ENCODE data around the gene HIGD1C. TPM values are rescaled to one million over a fixed set of nuclear protein-coding genes. Genes with fewer than 3 reads are reported as not detected.
"Not testable (repeated sequence)": the region's sequence is repeated elsewhere in the genome, so short reads cannot be mapped to it uniquely, and the experiment has no call there.

HIGD1C gene
- total RNA-seq (2021) = not detected in 2 replicates
- percentile 13 among the genes with signal in this experiment for Bru-seq, nascent RNA
- percentile 13 among the genes with signal in this experiment for BruChase-seq, experiment 1, labeled RNA remaining after a 2-hour chase
- BruChase-seq, experiment 2, labeled RNA remaining after a 6-hour chase = not detected
- long read RNA-seq = 0 reads

DNA sequence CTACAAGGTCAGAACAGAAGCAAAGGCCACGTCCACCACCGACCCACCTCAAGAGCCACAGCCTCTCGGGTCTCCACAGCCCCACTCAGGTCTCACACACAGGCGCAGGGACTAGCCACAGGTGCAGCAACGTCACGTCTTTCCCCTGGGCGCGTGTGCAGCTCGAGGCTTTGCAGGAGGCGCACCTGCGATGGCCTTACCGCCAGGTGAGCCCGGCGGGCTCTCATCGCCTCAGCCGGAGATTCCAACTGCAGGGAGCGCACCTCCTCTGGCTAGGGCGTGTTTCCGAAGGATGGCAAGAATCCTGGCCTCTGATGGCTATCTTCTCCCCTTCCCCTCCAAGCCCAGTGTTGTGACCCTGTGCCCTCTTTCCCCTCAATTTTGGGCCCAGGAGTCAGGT lies at the start of gene HIGD1C:
HIGD1C (plus strand) TSS at position 35 of the 400 bp plus-strand sequence. CDS start 1,455 bp downstream, outside the sequence.
- intact Hi-C loops (cut with micrococcal nuclease; ENCODE audit: unreplicated experiment) = no loop called here
- Histone ChIP-seq H3K4me1 (replicated peaks; ENCODE audit: insufficient read depth) (no peaks in the 10 kb centered on the region), H3K79me2 (ENCODE audit: low read depth) (no peaks in the 10 kb centered on the region), H3K4me2 (no peak within 1 kb of the TSS), H3K4me3 (no peak within 1 kb of the TSS), H3K27me3 (ENCODE audit: insufficient read depth, low read depth) (no peaks in the 10 kb centered on the region), H3K36me3 (ENCODE audit: low read depth) (no peaks in the 10 kb centered on the region), H2AFZ (no peak within 1 kb of the TSS), H4K20me1 (ENCODE audit: insufficient read depth) (no peaks in the 10 kb centered on the region), H3K27ac (no peak within 1 kb of the TSS), H3K9me2 (ENCODE audit: insufficient read depth) (no peaks in the 10 kb centered on the region), H3F3A (ENCODE audit: insufficient read depth, low read depth) (no peaks in the 10 kb centered on the region), H3K9me3 (ENCODE audit: insufficient read depth, low read depth) (no peaks in the 10 kb centered on the region)
- no TSS peak for BruUV-seq (replicated peaks)
- no peak for DNase-seq
- TF ChIP-seq EZH2 (IDR thresholded peaks at IDR 0.05; ENCODE audit: low read depth) = no peak
- TF ChIP-seq, protein P1, sequence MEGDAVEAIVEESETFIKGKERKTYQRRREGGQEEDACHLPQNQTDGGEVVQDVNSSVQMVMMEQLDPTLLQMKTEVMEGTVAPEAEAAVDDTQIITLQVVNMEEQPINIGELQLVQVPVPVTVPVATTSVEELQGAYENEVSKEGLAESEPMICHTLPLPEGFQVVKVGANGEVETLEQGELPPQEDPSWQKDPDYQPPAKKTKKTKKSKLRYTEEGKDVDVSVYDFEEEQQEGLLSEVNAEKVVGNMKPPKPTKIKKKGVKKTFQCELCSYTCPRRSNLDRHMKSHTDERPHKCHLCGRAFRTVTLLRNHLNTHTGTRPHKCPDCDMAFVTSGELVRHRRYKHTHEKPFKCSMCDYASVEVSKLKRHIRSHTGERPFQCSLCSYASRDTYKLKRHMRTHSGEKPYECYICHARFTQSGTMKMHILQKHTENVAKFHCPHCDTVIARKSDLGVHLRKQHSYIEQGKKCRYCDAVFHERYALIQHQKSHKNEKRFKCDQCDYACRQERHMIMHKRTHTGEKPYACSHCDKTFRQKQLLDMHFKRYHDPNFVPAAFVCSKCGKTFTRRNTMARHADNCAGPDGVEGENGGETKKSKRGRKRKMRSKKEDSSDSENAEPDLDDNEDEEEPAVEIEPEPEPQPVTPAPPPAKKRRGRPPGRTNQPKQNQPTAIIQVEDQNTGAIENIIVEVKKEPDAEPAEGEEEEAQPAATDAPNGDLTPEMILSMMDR (conservative IDR thresholded peaks at IDR 0.05) = no peak
- ChIA-PET POLR2A (ENCODE audit: unreplicated experiment) (no interaction called here), CTCF (no interaction called here)

DNA sequence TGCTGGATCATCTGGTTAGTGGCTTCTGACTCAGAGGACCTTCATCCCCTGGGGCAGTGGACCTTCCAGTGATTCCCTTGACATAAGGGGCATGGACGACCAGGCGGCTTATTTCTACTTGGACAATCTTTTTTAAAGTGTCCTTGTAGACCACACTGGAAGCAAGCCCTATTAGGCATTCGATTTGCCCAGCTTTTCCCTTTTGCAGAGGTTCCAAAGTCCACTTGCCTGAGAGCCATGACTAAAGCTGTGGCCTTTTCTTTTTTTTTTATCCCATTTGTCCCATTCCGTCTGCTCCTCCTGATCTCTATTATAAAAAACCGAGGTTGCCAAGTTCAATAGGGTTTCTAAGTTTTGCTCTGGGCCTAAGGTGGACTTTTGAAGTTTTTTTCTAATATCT lies 43.9 kb upstream of the HIGD1C start:
- H3F3A ChIP-seq (ENCODE audit: insufficient read depth, low read depth); CTCF ChIA-PET; H3K4me3 ChIP-seq; H3K4me1 ChIP-seq (replicated peaks; ENCODE audit: insufficient read depth); H3K4me2 ChIP-seq; H3K36me3 ChIP-seq (ENCODE audit: low read depth); H3K27ac ChIP-seq; POLR2A ChIA-PET (ENCODE audit: unreplicated experiment); DNase-seq; BruUV-seq (replicated peaks); H3K79me2 ChIP-seq (ENCODE audit: low read depth); H3K9me2 ChIP-seq (ENCODE audit: insufficient read depth); H4K20me1 ChIP-seq (ENCODE audit: insufficient read depth); intact Hi-C loops (cut with micrococcal nuclease; ENCODE audit: unreplicated experiment); H2AFZ ChIP-seq; H3K9me3 ChIP-seq (ENCODE audit: insufficient read depth, low read depth): not testable (repeated sequence)
- peaks cover 14% of the 10 kb centered on the region; the same call in 1 of the 2 replicates for H3K27me3 ChIP-seq (ENCODE audit: insufficient read depth, low read depth)

DNA sequence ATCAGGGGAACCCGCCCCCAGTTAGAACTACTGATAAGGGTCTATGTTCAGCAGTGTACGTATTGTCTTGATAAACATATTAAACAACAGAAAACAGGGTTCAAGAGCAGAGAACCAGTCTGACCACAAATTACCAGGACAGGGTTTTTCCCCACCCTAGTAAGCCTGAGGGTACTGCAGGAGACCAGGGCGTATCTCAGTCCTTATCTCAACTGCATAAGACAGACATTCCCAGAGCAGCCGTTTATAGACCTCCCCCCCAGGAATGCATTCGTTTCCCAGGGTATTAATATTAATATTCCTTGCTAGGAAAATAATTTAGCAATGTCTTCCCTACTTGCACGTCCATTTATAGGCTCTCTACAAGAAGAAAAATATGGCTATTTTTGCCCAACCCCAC lies 40.0 kb upstream of the HIGD1C start:
- H3K4me2 ChIP-seq; H3K79me2 ChIP-seq (ENCODE audit: low read depth); H2AFZ ChIP-seq; H3K36me3 ChIP-seq (ENCODE audit: low read depth); H3K4me3 ChIP-seq; BruUV-seq (replicated peaks); CTCF ChIA-PET; H3K4me1 ChIP-seq (replicated peaks; ENCODE audit: insufficient read depth); H3K9me3 ChIP-seq (ENCODE audit: insufficient read depth, low read depth); intact Hi-C loops (cut with micrococcal nuclease; ENCODE audit: unreplicated experiment); H3F3A ChIP-seq (ENCODE audit: insufficient read depth, low read depth); POLR2A ChIA-PET (ENCODE audit: unreplicated experiment); H3K9me2 ChIP-seq (ENCODE audit: insufficient read depth); H4K20me1 ChIP-seq (ENCODE audit: insufficient read depth); H3K27ac ChIP-seq; DNase-seq: not testable (repeated sequence)
- H3K27me3 ChIP-seq (ENCODE audit: insufficient read depth, low read depth) = peaks cover 14% of the 10 kb centered on the region; the same call in 1 of the 2 replicates

DNA sequence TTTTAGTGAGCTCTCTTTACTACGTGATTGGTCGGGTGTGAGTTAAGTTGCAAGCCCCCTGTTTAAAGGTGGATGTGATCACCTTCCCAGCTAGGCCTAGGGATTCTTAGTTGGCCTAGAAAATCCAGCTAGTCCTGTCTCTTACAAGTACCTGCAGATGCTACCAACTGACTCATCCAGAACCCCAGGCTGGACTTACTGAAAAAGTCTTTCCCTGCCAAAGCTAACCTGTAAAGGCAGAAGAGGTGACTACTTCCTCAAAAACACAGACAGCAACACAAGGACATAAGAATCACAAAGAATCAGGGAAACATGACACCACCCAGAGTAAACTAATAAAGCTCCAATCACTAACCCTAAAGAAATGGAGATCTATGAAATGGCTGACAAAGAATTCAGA lies 39.1 kb upstream of the HIGD1C start:
- Histone ChIP-seq H3K79me2 (ENCODE audit: low read depth) (no peaks in the 10 kb centered on the region), H3K9me3 (ENCODE audit: insufficient read depth, low read depth) (no peaks in the 10 kb centered on the region; the same call in 1 of the 2 replicates), H3K27me3 (ENCODE audit: insufficient read depth, low read depth) (peaks cover 14% of the 10 kb centered on the region; the same call in 1 of the 2 replicates), H3K4me2 (no peak overlapping the region), H3K36me3 (ENCODE audit: low read depth) (no peaks in the 10 kb centered on the region), H3K4me3 (no peak overlapping the region), H3K27ac (no peak overlapping the region), H2AFZ (no peak overlapping the region), H3F3A (ENCODE audit: insufficient read depth, low read depth) (no peaks in the 10 kb centered on the region), H3K4me1 (replicated peaks; ENCODE audit: insufficient read depth) (no peaks in the 10 kb centered on the region), H3K9me2 (ENCODE audit: insufficient read depth) (no peaks in the 10 kb centered on the region), H4K20me1 (ENCODE audit: insufficient read depth) (no peaks in the 10 kb centered on the region)
- CTCF ChIA-PET = no interaction called here
- no peak for TF ChIP-seq EZH2 (IDR thresholded peaks at IDR 0.05; ENCODE audit: low read depth)
- TF ChIP-seq, protein P1 (conservative IDR thresholded peaks at IDR 0.05) = no peak
- intact Hi-C loops (cut with micrococcal nuclease; ENCODE audit: unreplicated experiment) = no loop called here
- POLR2A ChIA-PET (ENCODE audit: unreplicated experiment) = interaction anchor here (0.8 kb wide), 1 partner anchor 1290 kb away, joined by 6 read pairs; the partner anchor contains the start of gene PRPF40B
- BruUV-seq (replicated peaks) = no TSS peak
- no peak for DNase-seq
